Stimulated activated CD8-positive, alpha-beta memory T cell treated with anti-CD3 and anti-CD28 coated beads, Interleukin-15, amount 100 ng/mL, for 4 hours (primary cell): ENCODE results near the gene GCK.

ENCODE experiments used
- DNase-seq, 2 donors: peaks; one replicate each; pipeline ENCODE4 v3.0.0-alpha.2; 2020; ENCODE audit warnings: low read depth in 2 of 2

The GCK gene

DNA sequence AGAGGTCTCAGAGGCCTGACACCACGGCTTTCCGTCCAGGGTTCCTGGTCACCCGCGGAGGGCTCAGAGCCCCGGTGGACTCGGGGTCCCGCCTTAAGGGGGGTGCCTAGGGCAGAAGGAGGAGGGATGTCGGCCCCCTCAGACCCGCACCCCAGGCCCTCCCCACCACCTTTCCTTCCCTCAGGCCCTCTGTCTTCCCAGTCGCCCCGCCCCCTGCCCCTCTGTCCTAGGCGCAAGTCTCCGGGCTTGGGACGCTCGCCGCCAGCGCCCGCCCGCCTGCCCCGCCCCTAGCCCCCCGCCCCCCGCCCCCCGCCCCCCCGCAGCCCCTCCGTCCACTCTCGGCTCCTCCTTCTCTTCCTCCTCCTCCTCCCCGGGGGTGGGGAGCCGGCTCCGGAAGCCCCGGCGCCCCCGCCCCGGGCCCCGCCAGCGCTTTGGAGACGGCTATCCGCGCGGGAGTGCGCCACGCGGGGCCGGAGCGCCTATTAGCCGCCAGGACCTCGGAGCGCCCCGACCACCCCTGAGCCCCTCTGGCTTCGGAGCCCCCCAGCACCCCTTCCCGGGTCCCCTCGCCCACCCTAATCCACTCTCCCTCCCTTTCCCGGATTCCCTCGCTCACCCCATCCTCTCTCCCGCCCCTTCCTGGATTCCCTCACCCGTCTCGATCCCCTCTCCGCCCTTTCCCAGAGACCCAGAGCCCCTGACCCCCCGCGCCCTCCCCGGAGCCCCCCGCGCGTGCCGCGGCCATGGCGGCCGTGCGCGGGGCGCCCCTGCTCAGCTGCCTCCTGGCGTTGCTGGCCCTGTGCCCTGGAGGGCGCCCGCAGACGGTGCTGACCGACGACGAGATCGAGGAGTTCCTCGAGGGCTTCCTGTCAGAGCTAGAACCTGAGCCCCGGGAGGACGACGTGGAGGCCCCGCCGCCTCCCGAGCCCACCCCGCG lies 85.0 kb downstream of the GCK start, which contains the start of gene AEBP1:
TSS of gene AEBP1 (plus strand) at position 423 of the 937 bp plus-strand sequence. CDS start at position 744, 321 bp downstream.
- no peak for DNase-seq

DNA sequence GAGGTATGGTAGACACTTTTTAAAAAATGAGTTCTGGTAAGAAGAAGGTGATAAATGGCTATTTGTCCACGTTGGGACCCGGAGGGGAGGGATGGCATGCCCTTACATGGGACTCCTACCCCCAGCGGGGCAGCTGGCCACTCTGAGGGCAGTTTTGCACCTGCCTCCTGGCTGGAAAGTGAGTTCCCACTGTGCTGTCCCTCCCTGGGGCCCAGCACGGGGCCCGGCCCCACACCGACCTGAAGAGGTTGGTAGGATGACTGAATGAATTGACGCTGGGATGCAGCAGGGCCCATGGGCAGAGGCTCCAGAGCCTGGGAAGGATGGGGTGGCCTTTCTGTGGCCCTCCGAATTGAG lies 85.7 kb downstream of the GCK start:
- no peak for DNase-seq

DNA sequence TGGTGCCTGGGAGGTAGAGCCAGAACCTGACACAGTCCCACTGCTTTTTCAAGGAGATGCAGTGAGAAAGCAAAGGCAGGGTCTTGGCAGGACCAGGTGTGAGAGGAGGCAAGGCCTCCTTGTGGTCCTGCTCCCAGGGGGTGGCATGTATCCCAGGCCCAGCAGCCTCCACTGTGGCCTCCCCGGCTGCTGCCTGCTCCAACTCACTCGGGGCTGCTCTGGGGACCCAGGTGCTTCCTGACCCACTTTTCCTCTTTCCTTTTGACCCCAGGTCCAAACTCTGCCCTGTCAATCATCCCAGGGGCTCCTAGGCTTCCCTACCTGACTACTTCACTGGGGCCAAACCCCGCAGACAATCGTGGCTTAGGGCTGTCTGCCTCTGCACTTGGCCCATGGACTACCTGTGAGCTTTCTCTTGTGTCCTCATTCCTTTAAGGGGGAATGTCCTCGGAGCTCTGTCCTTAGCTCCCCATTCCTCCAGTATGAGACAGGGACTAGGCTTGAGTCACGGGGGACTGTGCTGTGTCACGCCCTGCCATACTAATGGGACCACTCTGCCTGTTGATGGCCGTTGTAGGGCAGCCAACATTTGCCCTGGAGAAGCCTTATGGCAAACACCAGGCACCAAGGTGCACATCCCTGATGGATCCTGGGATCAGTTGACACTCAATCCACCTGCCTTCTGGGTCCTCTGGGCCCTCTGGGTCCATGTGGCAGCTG lies 86.2 kb downstream of the GCK start:
- no peak for DNase-seq

DNA sequence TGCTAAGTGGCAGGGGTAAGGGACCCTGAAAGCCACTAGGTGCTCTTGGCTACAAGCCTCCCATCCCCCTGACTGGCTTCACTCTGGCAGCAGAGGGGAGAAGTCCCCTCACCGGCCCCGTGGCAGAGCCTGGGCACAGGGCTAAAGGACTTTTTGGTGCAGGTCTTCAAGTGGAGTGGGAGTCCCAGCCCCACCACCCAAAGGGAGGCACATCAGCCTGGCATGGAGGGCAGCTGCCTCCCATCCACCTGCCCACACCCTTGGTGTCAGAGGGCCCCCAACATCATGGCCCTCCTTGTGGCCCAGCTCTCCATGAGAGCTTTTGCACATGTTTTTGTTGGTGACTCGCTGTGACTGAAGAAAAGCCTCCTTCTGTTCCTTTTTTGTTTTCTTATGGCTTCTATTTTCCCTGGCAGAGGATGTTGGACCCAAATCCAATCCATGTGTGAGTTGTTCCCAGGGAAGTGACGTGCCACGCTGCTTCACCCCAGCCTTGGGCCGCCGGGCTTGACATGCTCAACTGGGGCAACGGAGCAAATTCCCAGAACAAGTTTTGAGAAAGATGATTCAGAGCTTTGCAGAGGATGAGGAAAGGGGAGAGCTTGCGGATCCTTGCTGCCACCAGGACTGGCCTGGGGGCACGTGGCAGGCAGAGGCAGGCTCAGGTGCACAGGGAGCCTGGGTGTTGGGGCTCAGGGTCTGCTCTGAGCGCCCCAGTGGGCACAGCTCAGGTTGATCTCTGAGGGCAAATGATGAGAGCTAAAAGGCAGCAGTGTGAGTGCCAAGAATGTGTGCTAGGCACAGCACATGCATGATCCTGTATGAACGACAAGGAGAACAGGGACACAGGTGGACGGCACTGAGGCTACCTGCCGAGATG lies 87.0 kb downstream of the GCK start:
- no peak for DNase-seq

DNA sequence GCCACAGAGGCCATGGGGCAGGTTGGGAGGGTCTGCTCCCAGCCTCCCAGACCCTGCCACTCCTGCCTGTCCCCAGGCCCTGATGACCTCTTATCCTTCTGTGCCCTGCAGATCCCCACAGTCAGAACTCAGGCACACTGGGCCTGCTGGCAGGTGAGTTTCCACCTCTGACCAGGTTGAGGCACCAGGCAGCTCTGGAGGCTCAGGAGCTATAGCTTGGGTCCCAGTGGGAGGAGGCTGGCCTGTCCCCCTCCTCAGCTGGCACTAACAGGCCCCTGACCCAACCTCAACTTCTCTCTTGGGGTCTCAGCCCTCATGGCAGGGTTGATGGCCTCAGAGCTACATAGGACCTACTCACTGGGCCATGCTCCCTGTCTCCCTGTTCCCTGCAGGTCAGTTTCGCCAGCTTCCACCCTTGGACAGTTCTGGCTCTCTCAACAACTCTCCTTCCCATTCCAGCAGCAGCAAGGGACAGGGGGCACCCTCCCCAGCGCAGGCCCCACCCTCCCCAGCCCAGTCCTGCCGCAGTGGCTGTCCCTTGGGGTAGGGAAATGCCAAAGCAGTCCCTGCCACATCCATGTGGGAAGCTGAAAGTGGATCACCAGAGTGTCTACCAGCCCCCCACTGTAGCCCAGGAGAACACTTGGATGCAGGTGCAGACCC lies 87.8 kb downstream of the GCK start:
- DNase-seq, result no peak

DNA sequence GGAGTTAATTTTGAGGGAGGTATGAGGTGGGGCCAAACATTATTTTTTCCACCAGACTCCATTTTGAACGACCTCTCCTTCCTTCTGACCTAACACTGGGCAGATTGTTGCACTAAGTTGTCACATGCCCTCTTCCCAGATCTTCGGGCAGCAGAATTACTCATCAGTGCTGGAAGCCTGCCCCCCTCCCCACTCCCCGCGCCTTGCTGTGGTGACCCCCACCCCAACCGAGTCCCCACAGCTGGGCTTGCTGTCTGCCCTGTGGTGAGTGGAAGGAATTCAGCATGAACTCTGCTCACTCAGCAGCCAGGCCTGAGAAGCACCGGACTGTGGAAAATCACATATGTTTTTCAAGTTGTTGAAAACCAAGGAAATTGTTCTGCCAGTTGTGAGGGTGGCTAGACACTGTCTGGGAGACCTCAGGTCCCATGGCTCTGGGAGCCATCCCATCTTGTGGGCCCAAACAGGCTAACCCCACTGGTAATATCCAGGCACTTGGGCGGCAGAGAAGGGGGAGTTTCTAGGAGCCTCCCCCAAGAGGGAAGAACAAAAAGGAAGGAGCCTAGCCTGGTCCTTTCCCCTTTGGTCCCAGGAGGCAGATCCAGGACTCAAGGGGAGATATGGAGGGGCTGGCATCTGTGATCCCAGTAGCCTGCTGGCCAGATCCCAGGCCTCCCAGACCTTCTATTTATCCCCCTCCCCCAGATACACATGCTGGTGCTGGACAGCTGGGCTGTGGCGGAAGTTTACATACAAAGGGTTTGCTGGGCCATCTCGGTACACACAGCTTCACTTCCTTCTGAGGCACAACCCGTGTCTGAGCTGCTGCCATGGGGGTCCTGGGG lies 88.6 kb downstream of the GCK start:
- DNase-seq, result no peak

DNA sequence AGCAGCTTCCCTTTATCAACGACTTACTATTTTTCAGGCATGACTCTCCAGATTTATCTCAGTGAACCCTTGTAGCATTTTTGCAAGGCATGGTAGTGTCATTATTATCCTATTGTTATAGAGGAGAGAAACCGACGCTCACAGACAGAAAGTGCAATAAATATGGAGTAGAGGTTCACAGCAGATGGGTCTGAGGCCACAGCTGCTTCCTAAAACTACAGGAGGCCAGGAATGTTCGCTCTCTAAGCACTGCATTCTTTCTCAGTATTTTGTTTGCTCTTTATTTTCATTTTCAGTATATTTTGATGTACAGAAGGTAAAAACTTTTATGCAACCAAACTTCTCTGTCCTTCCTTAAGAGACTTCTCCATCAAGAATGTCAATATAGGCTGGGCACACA lies 89.6 kb downstream of the GCK start:
- DNase-seq, result no peak

DNA sequence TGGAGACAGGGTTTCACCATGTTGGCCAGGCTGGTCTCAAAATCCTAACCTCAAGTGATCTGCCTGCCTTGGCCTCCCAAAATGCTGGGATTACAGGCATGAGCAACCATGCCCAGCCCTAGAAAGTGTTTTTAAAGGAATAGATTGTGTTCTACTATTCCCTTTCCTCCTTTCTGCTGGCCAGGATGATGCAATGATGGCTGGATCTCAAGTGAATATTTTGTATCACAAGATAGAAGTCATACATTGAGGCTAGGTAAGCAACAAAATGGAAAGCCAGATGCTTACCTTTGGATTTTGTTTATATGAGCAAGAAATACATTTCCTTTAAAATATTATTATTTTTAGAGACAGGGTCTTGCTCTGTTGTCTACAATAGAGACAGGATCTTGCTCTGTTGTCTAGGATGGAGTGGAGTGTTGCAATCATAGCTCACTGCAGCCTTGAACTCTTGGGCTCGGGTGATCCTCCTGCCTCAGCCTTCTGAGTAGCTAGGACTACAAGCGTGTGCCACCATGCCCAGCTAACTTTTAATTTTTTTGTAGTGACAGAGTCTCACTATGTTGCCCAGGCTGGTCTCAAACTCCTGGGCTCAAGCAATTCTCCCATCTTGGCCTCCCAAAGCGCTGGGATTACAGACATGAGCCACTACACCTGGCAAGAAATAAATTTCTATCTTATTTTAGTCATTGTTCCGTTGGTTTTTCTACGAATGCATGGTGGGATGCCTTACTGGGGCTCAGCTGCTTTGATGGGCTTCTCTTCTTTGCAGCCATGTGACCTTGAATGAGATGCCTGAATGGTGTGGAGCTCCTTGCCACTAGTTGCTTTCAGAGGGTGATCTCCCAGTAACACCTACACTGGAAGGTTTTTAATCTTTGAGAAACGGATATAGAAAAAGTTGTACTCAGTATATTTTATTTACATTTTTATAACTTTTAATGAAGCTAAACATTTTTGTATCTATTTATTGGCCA lies 90.9 kb downstream of the GCK start:
- DNase-seq, result no peak

DNA sequence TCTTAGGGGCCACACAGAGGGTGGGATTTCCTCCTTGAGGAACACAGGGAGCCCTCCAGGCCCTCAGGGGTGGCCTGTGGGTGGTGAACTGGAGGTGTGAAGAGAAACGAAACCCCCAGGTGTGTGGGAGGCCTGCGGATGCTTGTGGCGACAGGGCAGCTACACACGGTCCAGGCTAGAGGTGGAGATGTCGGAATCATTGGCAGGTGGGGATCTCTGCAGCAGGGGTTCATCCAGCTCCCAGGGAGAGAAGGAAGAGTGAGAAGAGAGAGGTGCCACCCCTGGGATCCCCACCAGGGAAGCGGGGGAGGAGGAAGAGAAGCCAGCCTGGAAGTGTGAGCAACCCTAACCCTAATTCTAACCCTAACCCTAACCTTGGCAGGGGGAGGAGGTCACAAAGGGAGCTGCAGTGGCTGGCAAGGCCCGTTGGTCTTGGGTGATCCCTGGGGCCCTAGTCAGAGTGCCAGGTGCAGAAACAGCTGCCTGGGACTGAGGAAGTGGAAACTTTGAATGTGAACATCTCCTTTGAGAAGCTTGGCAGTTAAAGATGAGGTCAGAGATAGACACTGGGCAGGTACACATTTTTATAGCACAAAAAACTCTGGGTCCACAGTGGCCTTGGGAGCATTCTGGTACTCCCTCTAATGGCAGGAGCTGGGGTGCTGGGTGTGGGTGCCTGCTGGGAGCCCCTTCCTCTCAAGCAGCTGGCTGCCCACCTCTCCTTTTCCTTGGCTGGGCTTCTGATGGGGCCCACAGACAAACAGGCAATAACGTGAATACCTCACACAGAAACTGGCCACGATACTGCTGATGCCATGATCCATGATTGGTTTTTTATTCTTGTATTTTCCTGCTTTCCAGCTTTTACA lies 91.9 kb downstream of the GCK start:
- DNase-seq, result no peak

DNA sequence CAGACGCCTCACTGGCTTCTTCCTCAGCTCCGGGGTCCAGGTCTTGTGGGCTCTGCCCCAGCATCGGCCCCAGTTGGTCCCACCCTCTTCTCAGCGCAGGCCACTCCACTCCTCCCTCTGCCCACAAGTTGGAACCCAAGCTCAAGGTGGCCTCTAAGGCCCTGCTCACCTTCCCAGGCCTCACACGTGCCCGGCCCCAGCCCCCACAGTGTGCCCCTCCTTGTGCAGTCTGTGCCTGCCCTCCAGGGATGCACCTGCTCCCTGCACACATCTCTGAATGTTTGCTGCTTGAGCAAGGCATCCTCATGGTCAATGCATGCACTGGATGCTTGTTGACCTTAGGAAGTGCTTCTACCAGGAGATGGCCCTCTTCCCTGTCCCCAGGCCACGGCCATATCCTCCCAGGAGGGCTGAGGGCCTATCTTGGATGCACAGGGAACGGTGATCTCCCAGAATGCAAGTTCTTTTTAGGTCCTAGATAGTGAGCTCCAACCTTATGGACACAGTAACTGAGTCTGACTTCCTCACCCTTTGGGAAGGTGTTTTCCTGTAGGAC lies 92.8 kb downstream of the GCK start:
- no peak for DNase-seq

DNA sequence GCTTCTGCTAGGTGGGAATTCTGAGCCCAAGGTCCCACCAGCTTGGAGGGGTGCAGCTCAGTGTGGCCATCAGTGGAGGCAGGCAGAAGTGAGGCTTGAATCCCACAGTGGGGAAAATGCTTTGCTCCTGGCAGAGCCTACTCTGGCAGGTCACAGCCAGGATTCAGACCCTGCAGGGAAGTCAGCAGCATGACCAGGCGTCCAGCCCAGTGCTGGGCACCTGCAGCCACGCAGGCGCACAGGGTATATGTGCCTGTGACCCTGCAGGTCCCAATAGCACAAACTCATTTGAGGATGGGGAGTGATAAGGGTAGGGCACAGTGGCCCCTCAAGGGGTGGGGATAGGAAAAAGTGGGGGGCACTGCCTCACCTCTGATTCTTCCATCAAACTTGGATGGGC lies 93.5 kb downstream of the GCK start:
- DNase-seq, result no peak

DNA sequence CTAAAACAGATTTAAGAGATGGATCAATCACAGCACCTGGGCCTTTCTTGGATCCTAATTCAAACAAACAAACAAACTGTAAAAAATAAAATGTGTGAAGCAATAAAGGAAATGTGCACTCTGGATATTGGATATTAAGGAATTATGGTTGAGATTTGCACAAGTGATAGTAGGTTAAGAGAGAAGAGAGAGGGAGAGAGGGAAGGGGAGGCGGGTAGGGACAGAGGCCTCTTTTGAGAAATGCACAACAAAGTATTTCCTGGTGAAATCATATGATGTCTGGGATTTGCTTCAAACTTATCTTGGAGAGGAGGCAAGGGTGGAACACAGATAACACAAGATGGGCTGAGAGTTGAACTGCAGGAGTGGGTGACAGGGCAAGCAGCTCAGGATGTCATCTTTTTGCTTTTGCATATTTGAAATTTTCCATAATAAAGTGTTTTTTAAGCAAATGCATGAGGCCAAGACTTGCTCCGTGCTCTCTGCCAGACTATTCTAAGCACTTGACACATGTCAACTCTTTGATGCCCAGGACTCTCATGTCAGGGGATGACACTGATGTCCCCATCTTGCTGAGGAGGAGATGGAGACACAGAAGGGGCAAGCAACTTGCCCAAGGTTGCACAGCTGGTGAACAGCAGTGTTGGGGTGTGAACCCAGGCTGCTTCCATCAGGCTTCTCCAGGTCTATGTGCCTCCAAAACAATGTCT lies 94.2 kb downstream of the GCK start:
- DNase-seq, result no peak

DNA sequence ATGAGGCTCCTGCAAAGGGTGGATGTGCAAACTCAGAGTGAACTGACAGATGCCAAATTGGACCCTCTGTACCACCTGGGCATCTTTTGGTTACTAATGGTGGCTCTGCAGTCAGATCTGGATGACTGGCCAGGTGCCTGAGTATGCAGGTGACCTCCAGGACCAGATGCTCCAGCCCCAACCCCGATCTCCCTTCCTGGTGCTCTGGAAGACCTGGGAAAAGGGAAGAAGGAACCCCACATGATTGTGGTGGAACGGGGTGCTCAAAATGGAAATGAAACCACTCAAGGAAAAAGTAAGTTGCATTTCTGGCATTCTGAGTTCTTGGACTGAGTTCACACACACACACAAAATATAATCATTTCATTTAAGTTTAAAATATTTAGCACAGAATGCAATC lies 94.9 kb downstream of the GCK start:
- DNase-seq, result no peak
